ENCODE data around the gene MN1. TPM values are rescaled to one million over a fixed set of nuclear protein-coding genes. Genes with fewer than 3 reads are reported as not detected.

The MN1 gene
- total RNA-seq, 2 donors from 2014 or later: 22.9 to 41.8 TPM

DNA sequence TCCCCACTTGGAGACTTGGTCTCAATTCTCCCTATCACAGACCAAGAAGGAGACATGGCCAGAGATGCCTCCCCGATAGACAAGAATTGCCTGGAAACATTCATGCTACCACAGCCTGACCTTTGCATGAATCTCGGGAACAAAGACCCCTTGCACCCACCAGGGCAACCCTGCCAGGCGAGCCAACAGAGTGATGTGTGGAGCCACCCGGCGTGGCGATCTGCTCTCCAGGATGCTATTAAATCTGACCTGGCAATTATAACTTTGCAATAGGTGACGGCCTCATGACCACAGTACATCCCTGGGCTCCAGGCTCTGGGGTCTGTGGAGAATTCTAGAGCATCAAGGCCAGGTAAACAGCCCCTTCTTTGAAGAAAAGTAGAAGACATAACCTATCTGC, 31.1 kb upstream of the MN1 start:
- no peak for DNase-seq (ENCODE audit: low spot score)
- intact Hi-C loops (cut with DNase I): no loop called here

DNA sequence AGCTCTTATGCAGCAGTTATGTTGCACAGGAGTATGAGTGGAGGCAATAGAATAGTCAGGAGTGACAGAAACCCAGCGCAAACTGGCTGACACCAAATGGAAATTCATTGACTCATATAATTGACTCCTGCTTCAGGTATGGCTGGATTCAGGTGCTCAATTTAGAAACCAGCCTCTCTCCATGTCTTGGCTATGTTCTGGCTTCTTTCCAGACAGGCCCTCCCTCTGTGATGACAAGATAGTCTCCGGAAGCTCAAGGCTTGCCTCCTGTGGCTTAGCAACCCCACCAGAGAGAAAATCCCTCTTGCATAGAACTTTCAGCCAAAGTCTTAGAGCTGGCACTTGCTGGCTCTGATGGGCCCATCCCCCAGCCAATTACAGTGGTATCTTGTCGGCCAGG, 28.1 kb upstream of the MN1 start:
- intact Hi-C loops (cut with DNase I): no loop called here
- no peak for DNase-seq (ENCODE audit: low spot score)

DNA sequence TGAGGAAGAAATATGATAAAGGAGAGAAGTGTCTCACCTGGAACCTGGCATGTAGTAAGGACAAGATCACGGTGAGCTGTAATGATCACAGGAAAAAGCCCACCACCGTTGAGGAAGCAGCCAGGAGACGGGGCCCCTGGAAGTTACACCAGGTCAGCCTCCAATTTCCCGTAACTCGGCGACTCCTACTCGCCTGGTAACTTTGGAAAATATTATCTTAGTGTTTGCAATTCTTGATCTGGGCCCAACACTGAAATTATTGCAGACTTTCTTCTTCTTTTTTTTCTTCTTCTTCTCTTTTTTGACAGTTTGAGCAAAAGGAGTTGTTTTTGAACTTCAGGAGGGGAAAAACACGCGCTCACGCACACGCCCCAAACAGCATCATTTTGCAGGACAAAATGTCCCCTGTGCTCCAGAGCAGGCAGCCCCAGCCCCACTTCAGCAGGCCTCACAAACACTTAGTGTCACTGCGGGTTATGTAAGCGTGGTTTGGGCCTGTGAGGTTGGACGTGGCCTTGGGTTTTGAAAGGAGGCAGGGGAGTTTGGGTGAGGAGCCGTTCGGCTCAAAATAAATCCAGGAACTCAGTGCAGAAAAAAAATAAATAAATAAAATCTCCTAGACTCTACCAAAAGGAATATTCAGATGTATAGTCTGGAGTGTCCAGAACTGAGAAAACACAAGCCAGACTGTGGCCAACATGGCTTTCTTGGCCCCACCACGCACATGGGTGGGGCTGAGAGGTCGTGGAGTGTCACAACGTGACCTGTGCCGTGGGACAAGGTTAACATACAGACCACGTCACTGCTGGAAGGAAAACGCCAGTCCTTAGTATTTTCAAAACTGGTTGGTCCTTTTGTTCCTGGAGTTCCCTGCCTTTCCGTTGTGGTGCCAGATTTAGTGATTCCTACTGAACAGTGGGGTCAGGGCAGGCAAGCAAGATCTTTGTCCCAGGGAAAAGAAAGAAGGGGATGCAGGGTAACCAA, 26.3 kb upstream of the MN1 start:
- intact Hi-C loops (cut with DNase I): no loop called here

DNA sequence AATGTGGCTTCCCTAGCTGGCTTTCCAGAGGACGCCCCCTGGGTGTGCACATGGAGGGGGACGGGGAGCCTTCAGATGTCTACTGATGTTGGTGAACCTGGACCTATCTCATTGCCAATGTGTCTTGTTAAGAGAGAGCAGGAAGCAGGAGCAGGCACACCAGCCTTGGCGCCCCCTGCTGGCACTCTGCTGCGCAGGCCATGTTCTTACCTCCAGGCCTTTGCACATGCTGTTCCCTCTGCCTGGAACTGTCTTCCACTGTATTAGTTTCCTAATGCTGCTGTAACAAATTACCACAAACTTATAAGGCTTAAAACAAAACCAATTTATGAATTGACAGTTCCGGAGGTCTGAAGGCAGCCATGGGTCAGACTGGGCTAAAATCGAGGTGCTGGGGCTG, 23.6 kb upstream of the MN1 start:
- DNase-seq (ENCODE audit: low spot score): no peak
- intact Hi-C loops (cut with DNase I): no loop called here

More for the DNA sequence above, 26.3 kb upstream of the MN1 start:
- no peak for DNase-seq (ENCODE audit: low spot score)

DNA sequence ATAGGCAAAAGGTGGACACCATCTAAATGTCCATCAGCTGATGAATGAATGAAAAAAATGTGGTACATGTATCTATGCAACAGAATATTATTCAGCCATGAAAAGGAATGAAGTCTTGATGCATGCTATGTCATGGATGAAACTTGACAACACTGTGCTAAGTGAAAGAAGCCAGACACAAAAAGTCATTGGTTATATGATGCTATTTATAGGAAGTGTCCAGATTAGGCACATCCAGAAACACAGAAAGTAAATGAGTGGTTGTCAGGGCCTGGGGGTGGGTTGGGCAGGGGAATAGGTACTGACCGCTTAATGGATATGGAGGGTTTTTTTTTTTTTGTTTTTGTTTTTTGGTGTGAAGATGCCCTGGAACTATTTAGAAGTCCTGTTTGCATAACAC, 21.7 kb upstream of the MN1 start:
- DNase-seq (ENCODE audit: low spot score): no peak
- intact Hi-C loops (cut with DNase I): no loop called here

DNA sequence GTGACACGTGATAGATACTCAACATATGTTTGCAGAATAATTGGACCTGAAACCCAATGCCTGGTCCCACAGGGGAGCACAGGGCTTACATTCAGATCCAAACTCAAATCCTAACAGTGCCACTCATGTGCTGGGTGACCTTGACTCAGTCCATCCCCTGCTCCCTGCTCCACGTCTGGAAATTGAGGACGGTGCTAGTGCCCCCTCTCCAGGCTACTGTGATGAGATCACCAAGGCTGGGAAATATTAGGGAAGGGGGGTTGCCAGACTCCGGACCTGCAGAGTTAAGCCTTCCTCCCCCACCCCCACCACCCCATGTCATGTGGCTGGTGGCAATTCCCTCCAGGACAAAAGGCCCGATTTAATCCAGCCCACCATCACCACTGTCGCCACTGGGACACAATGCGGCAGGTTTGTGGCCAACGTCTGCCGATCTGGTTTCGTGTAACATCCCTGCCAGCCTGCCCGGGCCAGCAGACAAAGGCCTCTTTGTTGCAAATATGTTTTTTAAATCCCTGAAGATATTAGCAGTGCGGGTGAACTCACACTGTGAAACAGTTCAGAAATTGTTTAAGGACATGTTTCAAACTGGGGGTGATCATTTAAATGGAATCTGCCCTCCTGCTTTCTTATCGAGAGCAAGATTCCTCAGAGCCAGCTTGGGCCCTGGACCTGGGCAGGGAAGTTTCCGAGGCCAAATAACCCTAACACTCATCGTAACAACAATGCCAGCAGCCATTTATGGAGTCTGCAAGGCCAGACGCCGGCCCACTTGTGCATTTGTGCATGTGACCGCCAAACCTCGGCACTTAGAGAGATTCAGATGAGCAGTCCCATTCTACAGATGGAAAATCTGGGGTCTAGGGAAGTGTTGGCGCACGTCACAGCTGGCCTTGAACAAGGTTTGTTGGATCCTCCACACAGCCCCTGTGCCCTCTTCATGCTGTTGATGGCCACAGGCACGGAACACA, 19.6 kb upstream of the MN1 start:
- intact Hi-C loops (cut with DNase I): no loop called here

DNA sequence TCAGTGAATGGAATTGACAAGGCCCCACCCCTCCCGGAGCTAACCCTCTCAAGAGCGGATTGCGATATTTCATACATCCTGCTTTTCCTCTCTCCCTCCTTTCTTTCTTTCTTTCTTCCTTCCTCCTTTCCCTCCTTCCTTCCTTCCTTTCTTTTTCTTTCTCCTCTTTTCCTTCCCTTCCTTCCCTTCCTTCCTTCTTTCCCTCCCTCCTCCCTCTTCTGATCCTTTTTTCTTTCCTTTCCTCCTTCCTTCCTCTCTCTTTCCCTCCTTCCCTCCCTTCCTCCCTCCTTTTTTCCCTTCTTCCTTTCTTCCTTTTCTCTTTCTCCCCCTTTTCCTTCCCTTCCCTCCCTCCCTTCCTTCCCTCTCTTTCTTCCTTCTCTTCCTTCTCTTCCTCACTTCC, 15.0 kb upstream of the MN1 start:
- no peak for DNase-seq (ENCODE audit: low spot score)
- intact Hi-C loops (cut with DNase I): no loop called here

More for the DNA sequence above, 19.6 kb upstream of the MN1 start:
- no peak for DNase-seq (ENCODE audit: low spot score)

DNA sequence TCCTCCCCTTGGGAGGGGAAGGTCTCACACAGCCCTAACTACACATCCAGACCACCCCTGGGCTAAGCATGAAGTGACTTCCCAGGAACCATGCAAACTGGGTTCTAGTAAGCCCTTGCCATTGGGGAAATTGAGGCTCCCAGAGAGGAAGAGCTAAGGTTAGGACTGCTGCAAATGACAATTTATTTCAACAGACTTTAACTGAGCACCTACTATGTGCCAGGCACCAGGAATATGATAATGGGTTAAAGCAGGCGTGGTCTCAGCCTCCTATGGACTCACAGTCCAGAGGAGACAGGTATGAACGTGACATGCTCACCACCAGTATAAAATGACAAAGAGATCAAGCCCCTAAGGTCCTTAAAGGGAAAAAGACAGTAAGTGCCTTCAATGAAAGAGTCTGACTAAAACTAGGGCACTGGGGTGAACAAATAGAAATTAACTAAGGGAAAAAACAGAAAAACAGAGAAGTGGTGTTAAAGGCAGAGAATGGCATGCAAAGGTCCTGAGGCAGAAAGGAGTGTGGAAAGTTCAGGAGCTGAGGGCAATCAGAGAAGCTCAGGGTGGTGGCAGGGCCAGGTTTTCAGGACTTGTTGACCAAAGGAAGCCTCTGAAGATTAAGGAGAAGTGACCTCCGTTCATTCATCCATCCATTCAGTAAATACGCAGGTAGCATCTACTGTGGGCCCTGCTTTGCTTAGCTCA, 14.4 kb upstream of the MN1 start:
- no peak for DNase-seq (ENCODE audit: low spot score)
- intact Hi-C loops (cut with DNase I): no loop called here

DNA sequence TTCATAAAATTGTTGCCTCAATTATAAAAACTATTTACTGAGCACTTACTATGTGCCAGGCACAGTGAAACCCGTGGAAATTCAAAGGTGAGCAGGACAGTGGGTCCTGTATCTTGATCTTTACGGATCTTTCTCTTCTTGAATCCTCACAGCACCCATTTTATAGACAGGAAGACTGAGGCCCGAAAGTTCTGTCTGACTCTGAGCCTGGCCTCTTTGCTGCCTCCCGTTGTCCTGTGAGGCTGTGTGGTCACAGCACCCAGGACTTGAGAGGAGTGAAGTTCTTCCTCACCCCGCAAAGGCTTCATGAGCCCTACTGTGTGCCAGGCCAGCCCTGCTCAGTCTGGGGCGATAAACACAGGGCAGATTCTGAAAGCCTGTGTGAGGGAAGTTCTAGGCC, 13.4 kb upstream of the MN1 start:
- intact Hi-C loops (cut with DNase I): no loop called here
- DNase-seq (ENCODE audit: low spot score): no peak

DNA sequence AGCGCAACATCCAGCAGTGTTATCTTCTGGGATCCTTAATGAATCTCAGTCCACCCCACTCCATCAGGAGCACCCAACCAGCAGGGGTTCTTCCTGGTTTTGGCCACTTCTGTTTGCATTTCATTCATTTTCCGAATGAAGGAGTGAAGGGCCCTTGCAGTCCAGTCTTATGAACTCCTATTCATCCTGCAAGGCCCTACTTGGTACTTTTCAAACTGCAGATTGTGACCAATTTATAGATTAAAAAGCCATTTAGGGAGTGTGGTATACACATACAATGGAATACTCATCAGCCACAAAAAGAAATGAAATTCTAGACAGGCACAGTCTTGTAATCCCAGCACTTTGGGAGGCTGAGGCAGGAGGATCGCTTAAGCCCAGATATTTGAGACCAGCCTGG, 10.2 kb upstream of the MN1 start:
- no peak for DNase-seq (ENCODE audit: low spot score)
- intact Hi-C loops (cut with DNase I): no loop called here

DNA sequence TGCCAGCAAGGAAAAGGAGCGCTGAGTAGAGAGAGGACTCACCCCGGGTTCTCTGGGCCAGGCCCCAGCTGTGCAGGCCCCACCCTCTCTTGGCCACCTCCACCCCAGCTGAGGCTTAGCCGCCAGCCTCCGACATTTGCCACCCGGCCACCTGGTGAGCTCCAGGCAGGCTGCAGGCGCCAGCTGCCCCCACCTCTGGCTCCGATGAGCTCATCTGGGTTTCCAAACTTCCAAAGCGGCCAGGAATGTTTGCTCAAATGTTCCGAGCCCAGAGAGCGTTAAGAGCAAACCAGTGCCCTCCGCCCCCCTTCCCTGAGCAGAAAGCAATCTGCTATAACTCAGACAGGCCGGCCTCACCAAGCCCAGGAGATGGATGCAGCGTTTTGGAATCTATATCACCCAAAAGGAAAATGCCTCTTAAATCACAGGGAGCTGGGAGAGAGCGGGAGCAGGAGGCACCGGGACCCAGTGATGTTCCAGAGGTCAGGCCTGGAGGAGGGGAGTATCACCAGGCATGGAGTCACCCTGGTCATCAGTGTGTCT, 9.1 kb upstream of the MN1 start:
- intact Hi-C loops (cut with DNase I): no loop called here

DNA sequence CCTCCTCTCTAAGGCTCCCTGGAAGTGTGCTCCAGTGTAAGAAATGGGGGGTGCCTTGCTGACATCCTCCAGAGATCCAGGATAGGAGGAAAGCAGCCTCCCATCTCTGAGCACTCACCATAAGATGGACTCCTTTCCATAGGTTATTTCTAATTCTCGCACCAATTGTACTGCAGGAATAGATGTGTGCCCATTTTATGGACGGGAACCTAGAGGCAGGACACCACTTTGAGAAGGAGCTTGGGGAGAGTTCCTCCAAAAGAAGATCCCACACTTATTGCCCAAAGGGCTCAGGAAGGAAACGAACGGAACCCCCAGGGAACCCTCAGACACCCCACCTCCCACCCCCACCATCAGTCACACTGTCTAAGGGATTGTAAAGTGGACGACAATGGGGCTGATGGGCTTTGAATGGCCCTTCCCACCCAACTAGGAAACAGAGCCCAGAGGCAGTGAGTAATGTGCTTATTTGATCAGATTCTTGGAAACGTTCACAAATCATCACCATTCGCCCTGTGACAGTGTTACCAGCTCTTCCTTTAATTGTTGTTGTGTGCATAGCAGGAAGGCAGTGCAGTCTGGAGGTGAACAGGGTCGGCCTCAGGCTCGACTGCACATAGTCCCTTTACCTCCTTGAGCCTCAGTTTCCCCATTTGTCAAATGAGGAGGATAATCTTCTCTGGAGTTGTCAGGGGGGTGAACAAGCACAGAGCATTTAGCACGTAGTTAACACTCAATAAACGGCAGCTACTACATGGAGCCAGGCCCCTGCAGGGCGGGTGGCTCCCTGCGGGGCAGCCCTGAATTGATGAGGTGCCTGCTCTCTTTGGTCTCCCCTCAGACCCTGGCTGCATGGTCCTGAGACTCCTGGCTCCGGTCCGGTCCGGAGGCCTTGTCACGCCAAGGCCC, 8.4 kb upstream of the MN1 start:
- intact Hi-C loops (cut with DNase I): loop anchor here in 1 of 2 donors (10.0 kb wide), 1 partner anchor 1055 kb away; no protein-coding TSS in a partner anchor
- DNase-seq (ENCODE audit: low spot score): no peak

More for the DNA sequence above, 9.1 kb upstream of the MN1 start:
- peak; percentile 91 for DNase-seq (ENCODE audit: low spot score)

DNA sequence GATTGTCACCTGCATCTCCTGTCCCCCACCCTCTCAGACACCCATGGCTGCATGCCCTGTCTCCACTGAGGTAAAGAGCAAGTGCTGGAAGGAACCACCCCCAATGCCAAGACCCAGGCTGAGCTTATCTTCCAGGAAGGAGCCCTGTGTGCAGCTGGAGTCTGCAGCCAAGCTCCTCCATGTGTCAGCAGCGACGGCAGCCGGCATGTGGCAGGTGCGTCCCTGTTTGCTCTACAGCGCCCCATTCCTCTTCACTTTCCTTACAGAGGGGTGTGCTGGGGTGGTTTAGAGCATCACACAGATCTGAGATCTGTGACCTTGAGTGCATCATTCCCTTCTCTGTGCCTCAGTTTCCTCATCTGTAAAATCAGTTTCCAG, 7.7 kb upstream of the MN1 start:
- intact Hi-C loops (cut with DNase I): loop anchor here in 1 of 2 donors (10.0 kb wide), 1 partner anchor 1054 kb away; no protein-coding TSS in a partner anchor
- DNase-seq (ENCODE audit: low spot score): no peak

DNA sequence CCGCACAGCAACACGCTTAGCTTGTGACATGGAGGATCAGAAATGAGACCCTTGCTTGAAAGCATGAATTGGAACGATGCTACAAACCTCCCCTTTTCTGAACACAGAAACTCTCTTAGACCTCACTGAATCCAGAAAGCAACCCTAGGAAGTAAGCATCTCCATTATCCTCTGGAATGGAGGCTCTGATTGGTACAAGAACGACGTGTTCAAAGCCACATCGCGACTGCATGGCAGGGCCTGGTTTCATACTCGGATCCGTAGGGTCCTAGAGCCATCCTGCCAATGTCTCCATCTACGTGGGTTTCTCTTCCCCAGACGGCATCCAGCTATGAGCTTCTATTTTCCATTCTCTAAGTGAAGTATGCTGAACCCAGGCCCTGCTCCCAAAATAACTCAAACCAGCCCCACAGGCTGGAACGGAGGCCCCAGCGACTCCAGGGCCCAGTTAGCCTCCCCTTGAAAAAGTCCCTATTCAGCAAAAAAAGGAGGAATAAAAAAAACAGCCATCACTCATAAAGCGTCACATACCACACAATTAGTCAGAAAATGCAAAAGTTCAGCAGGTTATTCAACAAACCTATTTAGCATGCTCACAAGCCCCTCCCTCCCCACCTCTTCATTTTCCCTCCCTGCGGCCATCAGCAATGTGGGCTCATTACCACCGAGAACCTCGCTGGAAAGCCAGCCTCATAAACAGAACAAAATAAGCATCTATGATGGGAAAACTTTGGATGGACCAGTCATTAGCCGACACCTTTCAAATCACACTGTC, 7.1 kb upstream of the MN1 start:
- no peak for DNase-seq (ENCODE audit: low spot score)
- intact Hi-C loops (cut with DNase I): loop anchor here in 1 of 2 donors (10.0 kb wide), 1 partner anchor 1054 kb away; no protein-coding TSS in a partner anchor

DNA sequence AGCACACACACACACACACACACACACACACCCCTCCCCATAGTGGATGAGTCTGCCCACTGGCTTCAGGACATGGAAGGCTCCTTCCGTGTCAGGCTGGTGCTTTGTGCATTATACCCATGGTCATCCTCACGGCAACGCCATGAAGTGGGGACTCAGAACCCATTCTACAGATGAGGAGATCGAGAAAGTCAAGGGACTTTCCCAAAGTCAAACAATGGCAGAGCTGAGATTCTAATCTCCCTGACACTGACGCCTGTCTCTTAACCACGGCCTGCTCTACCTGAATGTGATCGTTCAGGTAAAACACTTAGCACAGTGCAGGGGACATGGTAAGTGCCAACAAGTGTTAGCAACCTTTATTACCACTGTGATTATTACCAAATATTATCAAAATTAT, 4.3 kb upstream of the MN1 start:
- no peak for DNase-seq (ENCODE audit: low spot score)
- intact Hi-C loops (cut with DNase I): loop anchor here in 1 of 2 donors (10.0 kb wide), 1 partner anchor 1051 kb away; no protein-coding TSS in a partner anchor

DNA sequence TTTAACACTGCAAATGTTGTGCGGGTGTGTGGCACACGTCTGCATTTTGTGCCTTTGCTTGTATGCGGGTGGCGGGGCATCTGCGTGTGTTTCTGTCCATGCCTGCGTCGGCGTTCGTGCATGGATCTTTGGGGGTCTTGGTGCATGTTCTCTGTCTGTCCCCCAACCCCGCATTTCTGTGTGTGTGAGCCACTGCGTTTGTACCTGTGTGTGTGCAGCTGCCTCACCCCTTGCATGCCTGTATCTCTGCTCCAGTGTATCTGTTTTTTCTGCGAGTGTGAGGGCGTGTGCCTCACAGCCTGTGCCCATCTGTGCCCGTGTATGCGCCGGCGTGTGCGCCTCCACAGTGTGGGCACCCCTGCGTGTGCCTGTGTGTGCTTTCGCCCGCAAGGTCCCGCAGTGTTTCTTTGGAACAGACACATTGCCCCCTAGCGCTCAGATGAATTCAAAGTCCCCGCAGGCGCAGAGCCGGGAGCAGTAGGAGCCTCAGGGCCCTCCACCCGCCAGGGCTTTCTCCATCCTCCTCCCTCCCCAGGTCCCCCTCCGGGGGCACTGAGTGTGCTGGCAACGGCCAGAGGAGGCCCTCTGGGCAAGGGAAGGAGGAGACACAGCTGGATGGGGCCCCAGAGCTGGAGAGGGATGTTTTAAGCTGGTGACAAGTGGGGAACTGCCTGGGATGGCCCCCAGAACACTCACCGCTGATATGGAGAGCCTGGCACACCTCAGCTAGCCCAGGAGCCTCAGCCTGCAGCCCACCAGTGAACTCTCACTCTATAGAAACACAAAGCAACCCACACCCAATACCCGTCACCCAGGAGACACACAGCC, 3.1 kb upstream of the MN1 start:
- peak; percentile 88 for DNase-seq (ENCODE audit: low spot score)
- intact Hi-C loops (cut with DNase I): loop anchor here in 1 of 2 donors (5.0 to 10.0 kb wide), 3 partner anchors 132 to 1050 kb away; no protein-coding TSS in a partner anchor
